ENCODE measurements around the gene NDUFA13.

The NDUFA13 gene

GRCh38 chr19:19527674-19528625 lies 11.9 kb downstream of the NDUFA13 start:
- DNase-seq (ENCODE audit: extremely low spot score): no peak
- ChIA-PET POLR2A (no interaction called here), CTCF (interaction anchor here (1.0 to 14.9 kb wide), 2 partner anchors 23 to 122 kb away, joined by 3 to 251 read pairs; partner anchors contain the start of gene GATAD2A)
- no peak for TF ChIP-seq CTCF (IDR thresholded peaks at IDR 0.05; ENCODE audit: control extremely low read depth, extremely low read depth, low read depth, missing control alignments)

DNA sequence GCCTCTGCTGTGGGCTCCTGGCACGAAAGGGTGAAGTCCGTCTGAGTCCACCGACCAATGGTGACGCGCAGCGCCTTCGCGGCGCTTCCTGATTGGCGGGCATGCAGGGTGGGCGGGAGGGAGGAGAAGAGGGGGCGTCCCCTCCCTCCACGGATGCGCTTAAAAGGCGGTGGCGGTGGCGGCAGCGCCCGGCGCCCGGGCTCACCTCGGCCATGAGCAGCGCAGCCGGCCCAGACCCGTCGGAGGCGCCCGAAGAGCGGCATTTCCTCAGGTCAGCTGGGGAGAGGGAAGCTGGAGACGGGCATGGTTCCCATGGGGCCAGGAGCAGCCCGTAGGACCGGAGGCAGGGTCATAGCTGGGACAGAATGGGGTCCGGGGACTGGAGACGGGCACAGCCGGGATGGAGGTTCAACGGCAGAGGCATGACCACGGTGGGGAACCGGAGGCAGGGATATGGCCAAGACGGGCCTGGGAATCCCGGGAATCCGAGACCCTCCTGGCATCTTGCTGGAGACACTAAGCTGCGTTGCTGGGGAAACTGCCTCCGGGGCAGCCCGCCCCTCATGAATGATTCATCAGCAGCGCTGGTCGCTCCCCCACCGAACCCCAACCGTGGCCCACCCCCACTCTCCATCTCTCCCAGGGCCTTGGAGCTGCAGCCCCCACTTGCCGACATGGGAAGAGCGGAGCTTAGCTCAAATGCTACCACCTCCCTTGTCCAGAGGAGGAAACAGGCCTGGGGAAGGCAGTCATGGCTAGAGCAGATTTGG lies 12.9 kb downstream of the NDUFA13 start, which contains the start of gene YJEFN3:
Gene YJEFN3 (plus strand): TSS at position 191 of the 770 bp plus-strand sequence. CDS start 22 bp downstream, at position 213.
- POLR2A ChIA-PET: no interaction called here
- no peak for DNase-seq (ENCODE audit: extremely low spot score)
- CTCF ChIA-PET: interaction anchor here (1.0 to 14.9 kb wide), 4 partner anchors 12 to 123 kb away, joined by 3 to 251 read pairs (median 4); partner anchors contain the start of genes GATAD2A and GMIP
- no peak for TF ChIP-seq CTCF (IDR thresholded peaks at IDR 0.05; ENCODE audit: control extremely low read depth, extremely low read depth, low read depth, missing control alignments)

DNA sequence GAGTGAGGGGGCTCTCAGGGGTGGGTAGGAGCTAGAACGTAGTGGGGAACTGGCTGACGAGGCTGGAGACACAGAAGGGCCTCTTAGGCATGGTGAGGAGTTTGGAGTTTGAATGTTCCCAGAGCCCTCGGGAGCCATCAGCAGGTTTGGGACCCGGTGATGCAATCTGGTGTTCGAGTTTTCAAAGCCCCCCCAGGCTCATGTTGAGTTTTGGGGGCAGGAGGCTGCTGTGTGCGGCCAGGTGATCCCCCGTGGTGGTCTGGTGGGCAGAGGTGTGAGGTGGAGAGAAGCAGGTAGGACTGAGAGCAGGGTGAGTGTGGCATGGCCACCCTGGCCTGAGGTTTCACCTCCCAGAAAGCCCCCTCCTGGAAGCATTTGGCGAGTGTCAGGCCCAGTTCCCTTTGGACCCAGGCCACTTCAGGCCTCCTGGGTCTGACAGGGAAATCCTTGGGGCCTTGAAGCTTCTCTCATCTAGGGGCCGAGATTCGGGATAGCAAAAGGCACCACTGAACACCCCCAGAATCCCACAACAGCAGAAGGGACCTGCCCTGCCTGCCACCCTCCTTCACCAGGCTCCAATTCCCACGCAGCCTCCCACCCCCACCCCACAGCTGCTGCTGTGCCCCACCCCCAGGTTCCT lies 13.9 kb downstream of the NDUFA13 start:
- TF ChIP-seq CTCF (IDR thresholded peaks at IDR 0.05; ENCODE audit: control extremely low read depth, extremely low read depth, low read depth, missing control alignments): no peak
- DNase-seq (ENCODE audit: extremely low spot score): no peak
- ChIA-PET POLR2A (no interaction called here), CTCF (interaction anchor here (0.7 to 14.9 kb wide), 8 partner anchors 10 to 246 kb away, joined by 3 to 251 read pairs (median 4); partner anchors contain the start of gene GMIP)

GRCh38 chr19:19530423-19530804 lies 14.4 kb downstream of the NDUFA13 start:
- POLR2A ChIA-PET: no interaction called here
- no peak for DNase-seq (ENCODE audit: extremely low spot score)
- TF ChIP-seq CTCF (IDR thresholded peaks at IDR 0.05; ENCODE audit: control extremely low read depth, extremely low read depth, low read depth, missing control alignments): no peak
- CTCF ChIA-PET: interaction anchor here (0.7 to 14.9 kb wide), 6 partner anchors 10 to 246 kb away, joined by 3 to 251 read pairs (median 10); partner anchors contain the start of gene GMIP

GRCh38 chr19:19530889-19531288 lies 14.9 kb downstream of the NDUFA13 start:
- ChIA-PET POLR2A (interaction anchor here (0.6 kb wide), 1 partner anchor 97 kb away, joined by 4 read pairs; no protein-coding TSS in a partner anchor), CTCF (interaction anchor here (0.7 to 14.9 kb wide), 7 partner anchors 9 to 245 kb away, joined by 3 to 251 read pairs (median 6); partner anchors contain the start of gene GMIP)
- DNase-seq (ENCODE audit: extremely low spot score): no peak
- TF ChIP-seq CTCF (IDR thresholded peaks at IDR 0.05; ENCODE audit: control extremely low read depth, extremely low read depth, low read depth, missing control alignments): no peak
